K562 (cell line): ENCODE results near the gene RALGPS1. TPM values are rescaled to one million over a fixed set of nuclear protein-coding genes. Genes with fewer than 3 reads are reported as not detected.

Experiments
- ATAC-seq: fragments of 200-7000 bp; cut with Tn5 transposase; 3 replicates; pipeline ENCODE4 v1.9.1; 2020; ENCODE audit warnings: moderate library complexity
- BruUV-seq: library from RNA; stranded (reverse); fragments of 400-500 nt; replicated peaks from 2 replicates; lab custom pipeline; 2021; lab: Mats Ljungman, UMichigan
- CTCF ChIA-PET: fragments of 300-600 bp; formaldehyde crosslinking; extraction: SDS; loops from one replicate; lab custom pipeline; 2021; ENCODE audit warnings: low intra/inter-chr PET ratio; lab: Yijun Ruan, JAX
- POLR2A ChIA-PET: fragments of 300-600, 350-650 bp; sonication (Branson Sonifier 250); formaldehyde crosslinking; extraction: SDS; loops from one replicate; lab custom pipeline; 2021; ENCODE audit warnings: antibody characterized with exemption, inconsistent platforms; lab: Yijun Ruan, JAX
- DNase-seq, 4 experiments: peaks; one replicate each; pipeline versions ENCODE4 v3.0.0 to v3.0.0-alpha.2; 2011 to 2018; ENCODE audit warnings: low spot score in 3 of 4, mixed read lengths in 3 of 4; ENCODE audit errors: extremely low read depth in 1 of 4
- FAIRE-seq: peaks from 2 replicates; lab custom pipeline; 2011; peaks lifted over from hg19 to GRCh38; lab: Jason Lieb, UNC
- H2AFZ ChIP-seq: 2 replicates; pipeline ENCODE4 v1.6.0; 2011; ENCODE audit warnings: low read depth, low read length, control low read depth, inconsistent platforms
- H3K27ac ChIP-seq: fragments of 200-600 bp; 3 replicates; pipeline ENCODE4 v1.8.0; 2011; ENCODE audit warnings: low read depth, mild to moderate bottlenecking, control low read depth, inconsistent platforms, low read length, moderate library complexity, mixed read lengths; ENCODE audit errors: extremely low read depth
- H3K27me3 ChIP-seq, 2 experiments: fragments of 300-600 bp in 1 of 2; 2 replicates in 1 of 2; 3 replicates in 1 of 2; pipeline versions ENCODE4 v1.6.0 to v1.8.0; 2011; ENCODE audit warnings: inconsistent platforms in 2 of 2, low read length in 2 of 2, mild to moderate bottlenecking in 1 of 2, mixed read lengths in 1 of 2, moderate library complexity in 1 of 2; ENCODE audit not compliant: control insufficient read depth in 2 of 2, insufficient read depth in 2 of 2
- H3K36me3 ChIP-seq: fragments of 300-600 bp; 3 replicates; pipeline ENCODE4 v1.8.0; 2011; ENCODE audit warnings: mild to moderate bottlenecking, low read length, inconsistent platforms; ENCODE audit not compliant: control insufficient read depth, insufficient read depth
- H3K4me1 ChIP-seq, 2 experiments: fragments of 200-600 bp in 1 of 2; replicated peaks in 1 of 2; 2 replicates in 1 of 2; 3 replicates in 1 of 2; pipeline versions ENCODE4 v1.5.1 to v1.8.0; 2011; ENCODE audit warnings: inconsistent platforms in 2 of 2, low read length in 2 of 2, mild to moderate bottlenecking in 1 of 2, mixed read lengths in 1 of 2, moderate library complexity in 1 of 2; ENCODE audit not compliant: control insufficient read depth in 2 of 2, insufficient read depth in 2 of 2
- H3K4me2 ChIP-seq: 2 replicates; pipeline ENCODE4 v1.6.1; 2011; ENCODE audit warnings: low read length, control low read depth, inconsistent platforms, mixed read lengths; ENCODE audit not compliant: insufficient read depth
- H3K4me3 ChIP-seq: fragments of 200-600 bp; sonication (generic), shearing (Covaris generic); 2 replicates; pipeline ENCODE4 v1.5.1; 2016; ENCODE audit warnings: control low read depth, inconsistent platforms
- H3K79me2 ChIP-seq: fragments of 200-600 bp; 3 replicates; pipeline ENCODE4 v1.8.0; 2011; ENCODE audit warnings: low read length, inconsistent platforms; ENCODE audit not compliant: control insufficient read depth, insufficient read depth
- H3K9ac ChIP-seq, 2 experiments: 2 replicates each; pipeline versions ENCODE4 v1.6.0 to v1.6.1; 2011; ENCODE audit warnings: low read depth in 2 of 2, low read length in 2 of 2, control low read depth in 1 of 2, inconsistent platforms in 1 of 2, mild to moderate bottlenecking in 1 of 2, mixed read lengths in 1 of 2; ENCODE audit not compliant: insufficient read depth in 1 of 2
- H3K9me1 ChIP-seq: one replicate; pipeline ENCODE4 v1.6.0; 2011; ENCODE audit warnings: inconsistent platforms, mild to moderate bottlenecking, low read length, moderate library complexity; ENCODE audit not compliant: control insufficient read depth, insufficient read depth
- H3K9me3 ChIP-seq: replicated peaks from 2 replicates; pipeline ENCODE4 v1.5.1; 2011; ENCODE audit warnings: low read depth, low read length, inconsistent platforms; ENCODE audit not compliant: control insufficient read depth, insufficient read depth
- H4K20me1 ChIP-seq: replicated peaks from 2 replicates; pipeline ENCODE4 v1.6.1; 2011; ENCODE audit warnings: low read length, inconsistent platforms, mixed read lengths; ENCODE audit not compliant: control insufficient read depth, insufficient read depth
- CBFA2T2 ChIP-seq: fragments of 450-650 bp; conservative IDR thresholded peaks from 2 replicates; pipeline ENCODE4 v1.6.1; 2017; ENCODE audit warnings: mild to moderate bottlenecking
- NFYB ChIP-seq: IDR thresholded peaks from 2 replicates; pipeline ENCODE4 v1.6.1; 2011; ENCODE audit warnings: mild to moderate bottlenecking, moderate library complexity; ENCODE audit not compliant: insufficient read length; ENCODE audit errors: extremely low read depth
- RAD51 ChIP-seq: fragments of 450-650 bp; IDR thresholded peaks from 2 replicates; pipeline ENCODE4 v1.7.1; 2016; ENCODE audit warnings: low read depth, mild to moderate bottlenecking, borderline replicate concordance
- RBM25 ChIP-seq: fragments of 200-400 bp; formaldehyde crosslinking; IDR thresholded peaks from 2 replicates; pipeline ENCODE4 v1.6.1; 2018; ENCODE audit warnings: low read length, low read depth, moderate library complexity; ENCODE audit not compliant: severe bottlenecking
- SRSF9 ChIP-seq: fragments of 200-400 bp; formaldehyde crosslinking; IDR thresholded peaks from 2 replicates; pipeline ENCODE4 v1.6.1; 2017; ENCODE audit warnings: low read depth, low read length, borderline replicate concordance
- TFE3 ChIP-seq: fragments of 450-650 bp; formaldehyde crosslinking; IDR thresholded peaks from 2 replicates; pipeline ENCODE4 v1.4.0; 2020; ENCODE audit warnings: mild to moderate bottlenecking, mixed read lengths
- USF2 ChIP-seq: sonication (generic); formaldehyde crosslinking; IDR thresholded peaks from 2 replicates; pipeline ENCODE4 v1.5.0; 2020; ENCODE audit warnings: missing genetic modification reagents
- ZNF655 ChIP-seq: fragments of 250-450 bp; sonication (Bioruptor Pico); IDR thresholded peaks from 2 replicates; pipeline ENCODE4 v1.5.0; 2021
- WGBS: fragments of 100-300 bp; shearing (Covaris generic); methylation state at CpG from one replicate; pipeline ENCODE4 v1.1.6; 2016; ENCODE audit warnings: low coverage, mixed read lengths; ENCODE audit not compliant: insufficient coverage; ENCODE audit errors: missing lambda C conversion rate; 5-methylcytosine and 5-hydroxymethylcytosine counted together
- in situ Hi-C: fragments of 300-500 bp; cut with MboI; formaldehyde crosslinking; loops from 4 replicates; pipeline ENCODE4 v1.15.0; 2018; ENCODE audit warnings: inconsistent platforms, mixed read lengths
- intact Hi-C: fragments of 100-400 bp; cut with micrococcal nuclease; formaldehyde crosslinking; loops from 2 replicates; pipeline ENCODE4 v1.14.2; 2022
- polyA plus RNA-seq, 8 experiments: library from polyadenylated mRNA; depleted of rRNA in 4 of 8; stranded (reverse) in 5 of 8; unstranded in 3 of 8; fragments of >200 nt; fragmentation: Nextera tagmentation in 2 of 8; fragmentation: Illumina TruSeq in 1 of 8; extraction: Ambion mirVana in 2 of 8; extraction: Trizol in 1 of 8; gene quantifications; 2 replicates each; pipeline versions ENCODE4 v1.2.1 to v1.2.3, GENCODE V29; 2011 to 2014; ENCODE audit warnings: inconsistent platforms in 1 of 8, missing spikeins in 1 of 8
- total RNA-seq, 7 experiments: library from RNA; depleted of rRNA in 6 of 7; stranded (reverse); fragments of >200 nt in 6 of 7; fragmentation: Illumina TruSeq in 2 of 7; extraction: Trizol in 2 of 7; gene quantifications; 2 replicates each; pipeline versions ENCODE4 v1.2.1 to v1.2.3, GENCODE V29; 2011 to 2021; ENCODE audit warnings: low replicate concordance in 1 of 7
- TF ChIP-seq, protein P1 (sequence below): sonication (generic); formaldehyde crosslinking; IDR thresholded peaks from 2 replicates; pipeline ENCODE4 v1.9.0; 2022; ENCODE audit warnings: mild to moderate bottlenecking, missing genetic modification reagents
- TF ChIP-seq, protein P2 (sequence below): fragments of 450-650 bp; IDR thresholded peaks from one replicate; pipeline ENCODE4 v1.6.1; 2018; ENCODE audit warnings: mild to moderate bottlenecking, moderate library complexity; ENCODE audit not compliant: partially characterized antibody

RALGPS1 gene
- total and polyA plus RNA-seq, 9 of the 15 experiments (the other 6 are each of a cell fraction or from before 2014, with no cell fraction given), result 0.04 to 2.6 (median 1.5) TPM

- Histone ChIP-seq H3K9me3 (no peaks in the 10 kb centered on the region), H3K9ac (no peak overlapping the region), H3K79me2 (no peaks in the 10 kb centered on the region), H3K4me1 (no peaks in the 10 kb centered on the region), H4K20me1 (no peaks in the 10 kb centered on the region), H3K36me3 (no peaks in the 10 kb centered on the region), H3K4me2 (no peak overlapping the region), H3K27me3 (0 out of 5 replicates have a peak, but pooled peaks cover 0 to 6% of the 10 kb centered on the region in 2 experiments), H3K9me1 (no peaks in the 10 kb centered on the region), H2AFZ (no peak overlapping the region), H3K27ac (no peak overlapping the region), H3K4me3 (no peak overlapping the region)
- 3% methylated on average over 4 of the region's 4 CpGs for WGBS
- intact Hi-C loops, result no loop called here
- POLR2A ChIA-PET, result no interaction called here
- FAIRE-seq, result peak; percentile 35
- no peak for ATAC-seq
- in situ Hi-C loops, result no loop called here
- DNase-seq, result peak in 3 of 4 experiments; percentile 49 to 81 (median 81)
- no TSS peak for BruUV-seq
- CTCF ChIA-PET, result no interaction called here
- TF ChIP-seq RBM25, result peak; percentile 53
- TF ChIP-seq ZNF655, result no peak
- peak; percentile 94 for TF ChIP-seq USF2
- no peak for TF ChIP-seq SRSF9
- peak; percentile 80 for TF ChIP-seq RAD51
- TF ChIP-seq TFE3 (CRISPR knock-in tag), result peak; percentile 24; the same call in 1 of the 2 replicates
- TF ChIP-seq, protein P1, sequence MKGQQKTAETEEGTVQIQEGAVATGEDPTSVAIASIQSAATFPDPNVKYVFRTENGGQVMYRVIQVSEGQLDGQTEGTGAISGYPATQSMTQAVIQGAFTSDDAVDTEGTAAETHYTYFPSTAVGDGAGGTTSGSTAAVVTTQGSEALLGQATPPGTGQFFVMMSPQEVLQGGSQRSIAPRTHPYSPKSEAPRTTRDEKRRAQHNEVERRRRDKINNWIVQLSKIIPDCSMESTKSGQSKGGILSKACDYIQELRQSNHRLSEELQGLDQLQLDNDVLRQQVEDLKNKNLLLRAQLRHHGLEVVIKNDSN, result peak; percentile 86
- TF ChIP-seq, protein P2, sequence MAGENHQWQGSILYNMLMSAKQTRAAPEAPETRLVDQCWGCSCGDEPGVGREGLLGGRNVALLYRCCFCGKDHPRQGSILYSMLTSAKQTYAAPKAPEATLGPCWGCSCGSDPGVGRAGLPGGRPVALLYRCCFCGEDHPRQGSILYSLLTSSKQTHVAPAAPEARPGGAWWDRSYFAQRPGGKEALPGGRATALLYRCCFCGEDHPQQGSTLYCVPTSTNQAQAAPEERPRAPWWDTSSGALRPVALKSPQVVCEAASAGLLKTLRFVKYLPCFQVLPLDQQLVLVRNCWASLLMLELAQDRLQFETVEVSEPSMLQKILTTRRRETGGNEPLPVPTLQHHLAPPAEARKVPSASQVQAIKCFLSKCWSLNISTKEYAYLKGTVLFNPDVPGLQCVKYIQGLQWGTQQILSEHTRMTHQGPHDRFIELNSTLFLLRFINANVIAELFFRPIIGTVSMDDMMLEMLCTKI, result no peak
- 0 out of 2 replicates have a peak, but pooled peaks have one; percentile 16 for TF ChIP-seq CBFA2T2
- peak; percentile 26 for TF ChIP-seq NFYB
Observed at GRCh38 chr9:127232833-127233549, 318.4 kb downstream of the RALGPS1 start.
